ENCODE results near the gene WDR31.

The WDR31 gene

GRCh38 chr9:113361304-113362018 is 21.4 kb upstream of the WDR31 start:
- CTCF ChIA-PET: interaction anchor here (1.3 kb wide), 1 partner anchor 13 kb away, joined by 3 read pairs; no protein-coding TSS in a partner anchor
- DNase-seq (ENCODE audit: extremely low spot score): no peak
- TF ChIP-seq ELF4 (IDR thresholded peaks at IDR 0.05): no peak
- TF ChIP-seq NFRKB (IDR thresholded peaks at IDR 0.05): no peak
- TF ChIP-seq ZNF384 (IDR thresholded peaks at IDR 0.05): no peak
- no peak for TF ChIP-seq HDGF (IDR thresholded peaks at IDR 0.05; ENCODE audit: borderline replicate concordance)
- TF ChIP-seq CTBP1 (IDR thresholded peaks at IDR 0.05; ENCODE audit: borderline replicate concordance): no peak
- TF ChIP-seq TARDBP (IDR thresholded peaks at IDR 0.05): no peak
- TF ChIP-seq FOXM1 (IDR thresholded peaks at IDR 0.05; ENCODE audit: borderline replicate concordance): no peak
- no peak for TF ChIP-seq ARNT (IDR thresholded peaks at IDR 0.05)
- no peak for TF ChIP-seq PKNOX1 (IDR thresholded peaks at IDR 0.05)
- no peak for TF ChIP-seq LEF1 (IDR thresholded peaks at IDR 0.05; ENCODE audit: borderline replicate concordance)
- no peak for TF ChIP-seq SP1 (IDR thresholded peaks at IDR 0.05)
- TF ChIP-seq FOXA1 (IDR thresholded peaks at IDR 0.05): no peak
- TF ChIP-seq BHLHE40 (IDR thresholded peaks at IDR 0.05; ENCODE audit: borderline replicate concordance): no peak
- POLR2A ChIA-PET: interaction anchor here (0.7 to 4.0 kb wide), 3 partner anchors 15 to 40 kb away, joined by 3 to 15 read pairs (median 3); partner anchors contain the start of genes ALAD, HDHD3 and WDR31

GRCh38 chr9:113360242-113360842 is 20.3 kb upstream of the WDR31 start:
- ChIA-PET POLR2A (no interaction called here), CTCF (no interaction called here)
- TF ChIP-seq HDGF (IDR thresholded peaks at IDR 0.05; ENCODE audit: borderline replicate concordance) (no peak), CTBP1 (IDR thresholded peaks at IDR 0.05; ENCODE audit: borderline replicate concordance) (no peak), SP1 (IDR thresholded peaks at IDR 0.05) (no peak), BHLHE40 (IDR thresholded peaks at IDR 0.05; ENCODE audit: borderline replicate concordance) (no peak)
- DNase-seq (ENCODE audit: extremely low spot score): no peak

- no peak for TF ChIP-seq HDGF (IDR thresholded peaks at IDR 0.05; ENCODE audit: borderline replicate concordance)
- no peak for TF ChIP-seq BHLHE40 (IDR thresholded peaks at IDR 0.05; ENCODE audit: borderline replicate concordance)
- TF ChIP-seq NFRKB (IDR thresholded peaks at IDR 0.05): no peak
- no peak for TF ChIP-seq ARNT (IDR thresholded peaks at IDR 0.05)
- TF ChIP-seq ZNF384 (IDR thresholded peaks at IDR 0.05): no peak
- no peak for TF ChIP-seq LEF1 (IDR thresholded peaks at IDR 0.05; ENCODE audit: borderline replicate concordance)
- ChIA-PET CTCF (no interaction called here), POLR2A (no interaction called here)
- DNase-seq (ENCODE audit: extremely low spot score): no peak
Measured at GRCh38 chr9:113359385-113359784, 19.3 kb upstream of the WDR31 start.

GRCh38 chr9:113356686-113357292 is 16.7 kb upstream of the WDR31 start:
- POLR2A ChIA-PET: interaction anchor here (1.7 kb wide), 1 partner anchor 17 kb away, joined by 9 read pairs; the partner anchor contains the start of gene WDR31
- no peak for DNase-seq (ENCODE audit: extremely low spot score)
- TF ChIP-seq ELF4 (IDR thresholded peaks at IDR 0.05): no peak
- TF ChIP-seq FOXM1 (IDR thresholded peaks at IDR 0.05; ENCODE audit: borderline replicate concordance): no peak
- no peak for TF ChIP-seq TARDBP (IDR thresholded peaks at IDR 0.05)
- no peak for TF ChIP-seq LEF1 (IDR thresholded peaks at IDR 0.05; ENCODE audit: borderline replicate concordance)
- no peak for TF ChIP-seq FOXK2 (IDR thresholded peaks at IDR 0.05)
- no peak for TF ChIP-seq SUZ12 (IDR thresholded peaks at IDR 0.05)
- no peak for TF ChIP-seq ARNT (IDR thresholded peaks at IDR 0.05)
- TF ChIP-seq L3MBTL2 (conservative IDR thresholded peaks at IDR 0.05): no peak
- no peak for TF ChIP-seq PKNOX1 (IDR thresholded peaks at IDR 0.05)
- no peak for TF ChIP-seq FOXA1 (IDR thresholded peaks at IDR 0.05)
- TF ChIP-seq HDGF (IDR thresholded peaks at IDR 0.05; ENCODE audit: borderline replicate concordance): no peak
- TF ChIP-seq SP1 (IDR thresholded peaks at IDR 0.05): no peak
- no peak for TF ChIP-seq CTBP1 (IDR thresholded peaks at IDR 0.05; ENCODE audit: borderline replicate concordance)
- CTCF ChIA-PET: interaction anchor here (0.6 kb wide), 1 partner anchor 49 kb away, joined by 3 read pairs; no protein-coding TSS in a partner anchor

GRCh38 chr9:113355040-113355596 is 15.0 kb upstream of the WDR31 start:
- CTCF ChIA-PET: no interaction called here
- no peak for TF ChIP-seq LEF1 (IDR thresholded peaks at IDR 0.05; ENCODE audit: borderline replicate concordance)
- no peak for TF ChIP-seq ELF4 (IDR thresholded peaks at IDR 0.05)
- TF ChIP-seq NFRKB (IDR thresholded peaks at IDR 0.05): no peak
- no peak for TF ChIP-seq SUZ12 (IDR thresholded peaks at IDR 0.05)
- TF ChIP-seq CTBP1 (IDR thresholded peaks at IDR 0.05; ENCODE audit: borderline replicate concordance): no peak
- DNase-seq (ENCODE audit: extremely low spot score): no peak
- POLR2A ChIA-PET: interaction anchor here (1.1 kb wide), 1 partner anchor 15 kb away, joined by 3 read pairs; the partner anchor contains the start of gene WDR31

- ChIA-PET CTCF (no interaction called here), POLR2A (interaction anchor here (0.9 to 1.3 kb wide), 2 partner anchors 25 to 58 kb away, joined by 3 read pairs; partner anchors contain the start of genes C9orf43, HDHD3 and POLE3)
- TF ChIP-seq PKNOX1 (IDR thresholded peaks at IDR 0.05) (no peak), SUZ12 (IDR thresholded peaks at IDR 0.05) (no peak)
- DNase-seq (ENCODE audit: extremely low spot score): no peak
Measured at GRCh38 chr9:113352411-113352810, 12.3 kb upstream of the WDR31 start.
